Spleen (tissue), 11 donors: Measurements from ENCODE around the gene HPSE2. TPM values are rescaled to one million over a fixed set of nuclear protein-coding genes. Genes with fewer than 3 reads are reported as not detected.

Experiments used
- DNase-seq: peaks from one replicate; pipeline ENCODE4 v3.0.0-alpha.2; 2020
- H3K27ac ChIP-seq, 8 donors: fragments of 200-600 bp; sonication (generic) in 7 of 8; 1 replicate in 4 of 8; 2 replicates in 4 of 8; pipeline versions ENCODE4 v1.5.0 to v1.8.0; 2016 to 2021; ENCODE audit warnings: inconsistent platforms in 4 of 8, mild to moderate bottlenecking in 4 of 8, moderate library complexity in 1 of 8
- H3K27me3 ChIP-seq, 7 donors: fragments of 200-600 bp; sonication (generic) in 6 of 7; replicated peaks in 1 of 7; 1 replicate in 4 of 7; 2 replicates in 3 of 7; pipeline versions ENCODE4 v1.5.0 to v1.8.0; 2016 to 2021; ENCODE audit warnings: inconsistent platforms in 3 of 7, mild to moderate bottlenecking in 1 of 7
- H3K36me3 ChIP-seq, 6 donors: fragments of 200-600 bp; sonication (generic) in 5 of 6; 1 replicate in 4 of 6; 2 replicates in 2 of 6; pipeline versions ENCODE4 v1.5.0 to v1.8.0; 2016 to 2021; ENCODE audit warnings: inconsistent platforms in 2 of 6
- H3K4me1 ChIP-seq, 6 donors: fragments of 200-600 bp; sonication (generic) in 5 of 6; 1 replicate in 3 of 6; 2 replicates in 3 of 6; pipeline versions ENCODE4 v1.5.0 to v1.8.0; 2016 to 2021; ENCODE audit warnings: inconsistent platforms in 3 of 6
- H3K4me3 ChIP-seq, 8 donors: fragments of 200-600 bp; sonication (generic) in 7 of 8; 1 replicate in 4 of 8; 2 replicates in 4 of 8; pipeline versions ENCODE4 v1.5.0 to v1.8.0; 2016 to 2021; ENCODE audit warnings: inconsistent platforms in 4 of 8, mild to moderate bottlenecking in 4 of 8, moderate library complexity in 2 of 8
- H3K9me3 ChIP-seq, 8 donors: fragments of 200-600 bp; sonication (generic) in 7 of 8; 1 replicate in 4 of 8; 2 replicates in 4 of 8; pipeline versions ENCODE4 v1.5.0 to v1.8.0; 2016 to 2021; ENCODE audit warnings: inconsistent platforms in 4 of 8
- CTCF ChIP-seq, 11 experiments: fragments of 200-600 bp in 7 of 11; fragments of 450-650 bp in 4 of 11; sonication (generic) in 4 of 11; IDR thresholded peaks in 8 of 11; conservative IDR thresholded peaks in 3 of 11; 1 replicate in 7 of 11; 2 replicates in 4 of 11; pipeline versions ENCODE4 v1.4.0 to v1.8.0; 2016 to 2021; ENCODE audit warnings: antibody characterized with exemption in 11 of 11, inconsistent platforms in 4 of 11, mild to moderate bottlenecking in 1 of 11
- POLR2A ChIP-seq, 3 donors: fragments of 450-650 bp; IDR thresholded peaks; one replicate each; pipeline ENCODE4 v1.5.1; 2017; ENCODE audit warnings: antibody characterized with exemption in 3 of 3, mild to moderate bottlenecking in 1 of 3
- POLR2AphosphoS5 ChIP-seq, 3 donors: sonication (generic); formaldehyde crosslinking; IDR thresholded peaks; one replicate each; pipeline ENCODE4 v1.5.1; 2017; ENCODE audit warnings: antibody characterized with exemption in 3 of 3
- WGBS, 5 donors: extraction: QIAGEN DNeasy Blood & Tissue Kit in 3 of 5; methylation state at CpG; one replicate each; pipeline versions ENCODE4 v1.1.5 to v1.1.7; 2013 to 2018; 5-methylcytosine and 5-hydroxymethylcytosine counted together
- intact Hi-C: fragments of 100-400 bp; cut with DNase I; formaldehyde crosslinking; loops from one replicate; pipeline ENCODE4 v1.15.0; 2023; ENCODE audit warnings: low total_unique reads
- polyA plus RNA-seq, 3 donors: library from polyadenylated mRNA; stranded (reverse); fragments of 200-250 nt; gene quantifications; one replicate each; pipeline ENCODE4 v1.2.1, GENCODE V29; 2013
- total RNA-seq, 7 donors: library from RNA; depleted of rRNA in 3 of 7; stranded (reverse); fragments of >200 nt in 3 of 7; fragmentation: NEBNext Ultra II Directional in 4 of 7; extraction: Animal tissue kit (Norgen Biotek cat#: 25700) in 4 of 7; gene quantifications; one replicate each; pipeline versions ENCODE4 v1.1.0 to v1.2.1, GENCODE V29; 2016 to 2021
- donor health status: healthy with polysubstance abuse.
- donor health status: DM: no; HTN: no; CAD: no; lungs with moderate emphysema.
- donor health status: DM: no; HTN: no; CAD: no.
- donor health status: Bipolar disorder and iron deficiency.
- donor health status: healthy.
- donor health status: DM: no; HTN: no; CAD: no.
- donor health status: DM: yes; HTN: yes; CAD: no.

The HPSE2 gene
- total and polyA plus RNA-seq, 10 donors, result 0.02 to 0.64 (median 0.03) TPM; not detected in 5

GRCh38 chr10:99115703-99116102, 119.9 kb downstream of the HPSE2 start:
- Histone ChIP-seq H3K9me3 (no peaks in the 10 kb centered on the region), H3K27ac (no peak overlapping the region), H3K4me1 (no peaks in the 10 kb centered on the region), H3K36me3 (no peaks in the 10 kb centered on the region), H3K4me3 (no peak overlapping the region), H3K27me3 (no peaks in the 10 kb centered on the region)
- no peak for DNase-seq
- intact Hi-C loops, result no loop called here
- TF ChIP-seq POLR2AphosphoS5 (IDR thresholded peaks at IDR 0.05) (no peak), POLR2A (IDR thresholded peaks at IDR 0.05) (no peak), CTCF (IDR thresholded peaks at IDR 0.05 in 8 of 11, conservative IDR thresholded peaks at IDR 0.05 in 3 of 11) (no peak)

GRCh38 chr10:99085358-99085757, 150.3 kb downstream of the HPSE2 start:
- WGBS, 5 donors, result 75 to 89% (median 86%) methylated on average over 2 of the region's 2 CpGs
- no peak for DNase-seq
- H3K36me3 ChIP-seq, result no peaks in the 10 kb centered on the region
- TF ChIP-seq POLR2AphosphoS5 (IDR thresholded peaks at IDR 0.05) (no peak), POLR2A (IDR thresholded peaks at IDR 0.05) (no peak), CTCF (IDR thresholded peaks at IDR 0.05 in 8 of 11, conservative IDR thresholded peaks at IDR 0.05 in 3 of 11) (no peak)
- peaks cover 0 to 7% (median 0%) of the 10 kb centered on the region in 8 donors for H3K9me3 ChIP-seq
- H3K27me3 ChIP-seq, result no peaks in the 10 kb centered on the region
- no peak overlapping the region for H3K4me3 ChIP-seq
- intact Hi-C loops, result no loop called here
- no peak overlapping the region for H3K27ac ChIP-seq
- no peaks in the 10 kb centered on the region for H3K4me1 ChIP-seq

DNA sequence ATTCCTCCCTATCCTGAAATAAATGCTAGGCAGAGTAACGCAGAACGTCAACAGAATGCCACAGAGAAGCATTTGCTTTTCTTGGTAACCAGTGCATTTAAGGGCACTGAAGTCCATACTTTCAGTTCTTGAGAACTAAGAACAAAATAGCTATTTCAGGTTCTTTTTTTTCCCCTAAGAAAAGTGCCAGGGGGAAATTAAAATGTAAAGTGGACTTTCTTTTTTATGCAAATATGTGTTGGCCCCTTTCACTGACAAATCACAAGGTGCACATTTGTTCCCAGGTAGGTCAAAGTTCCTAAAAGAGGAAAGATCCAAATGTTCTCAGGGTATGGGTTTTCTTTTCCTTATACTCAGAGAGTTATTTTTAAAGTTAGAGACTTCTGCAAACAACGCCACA, 151.5 kb downstream of the HPSE2 start:
- H3K27ac ChIP-seq, result no peak overlapping the region
- 59 to 68% (median 65%) methylated on average over 3 of the region's 3 CpGs for WGBS, 5 donors
- no peak overlapping the region for H3K4me3 ChIP-seq
- no peaks in the 10 kb centered on the region for H3K27me3 ChIP-seq
- H3K36me3 ChIP-seq, result no peaks in the 10 kb centered on the region
- H3K4me1 ChIP-seq, result no peaks in the 10 kb centered on the region
- no peak for DNase-seq
- peaks cover 0 to 6% (median 0%) of the 10 kb centered on the region in 8 donors for H3K9me3 ChIP-seq
- TF ChIP-seq POLR2A (IDR thresholded peaks at IDR 0.05), result no peak
- no peak for TF ChIP-seq POLR2AphosphoS5 (IDR thresholded peaks at IDR 0.05)
- TF ChIP-seq CTCF (IDR thresholded peaks at IDR 0.05 in 8 of 11, conservative IDR thresholded peaks at IDR 0.05 in 3 of 11), result no peak
- intact Hi-C loops, result no loop called here

- Histone ChIP-seq H3K27ac (no peak overlapping the region), H3K4me1 (no peaks in the 10 kb centered on the region), H3K9me3 (no peaks in the 10 kb centered on the region), H3K36me3 (no peaks in the 10 kb centered on the region), H3K27me3 (peaks cover 0 to 4% (median 0%) of the 10 kb centered on the region in 7 donors), H3K4me3 (no peak overlapping the region)
- intact Hi-C loops, result no loop called here
- TF ChIP-seq POLR2A (IDR thresholded peaks at IDR 0.05), result no peak
- no peak for TF ChIP-seq POLR2AphosphoS5 (IDR thresholded peaks at IDR 0.05)
- no peak for TF ChIP-seq CTCF (IDR thresholded peaks at IDR 0.05 in 8 of 11, conservative IDR thresholded peaks at IDR 0.05 in 3 of 11)
- WGBS, 5 donors, result 57 to 81% (median 58%) methylated on average over 1 of the region's 1 CpG
- DNase-seq, result no peak
These were observed 155.2 kb downstream of the HPSE2 start for GRCh38 chr10:99080275-99080945.
